Measurements from ENCODE around the gene CLEC4C. TPM values are rescaled to one million over a fixed set of nuclear protein-coding genes. Genes with fewer than 3 reads are reported as not detected.
A peak's percentile ranks its signal among the peaks of the same experiment; 100 is the strongest.

CLEC4C gene
- total and polyA plus RNA-seq, 2 of the 8 experiments (the other 6 are each of a cell fraction or from before 2014, with no cell fraction given) = 0.76 TPM; not detected in 1

DNA sequence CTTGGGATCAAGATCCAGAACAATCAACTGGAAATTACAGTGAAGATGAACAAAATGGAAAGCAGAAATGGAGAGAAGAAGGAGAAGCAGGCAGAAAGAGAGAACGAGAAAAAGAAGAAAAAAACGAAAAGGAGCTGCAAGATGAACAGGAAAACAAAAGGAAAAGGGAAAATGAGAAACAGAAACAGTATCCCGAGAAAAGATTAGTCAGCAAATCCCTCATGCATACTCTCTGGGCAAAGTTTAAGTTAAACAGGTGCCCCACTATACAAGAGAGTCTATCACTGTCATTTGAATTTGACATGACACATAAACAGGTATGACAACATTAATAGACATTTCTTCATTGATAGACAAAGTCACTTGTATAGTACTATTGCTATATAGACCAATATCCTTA lies 22.8 kb upstream of the CLEC4C start:
- DNase-seq (ENCODE audit: low read depth in 1 of 2, low spot score in 2 of 2) (no peak), FAIRE-seq (no peak)
- TF ChIP-seq MAFK (IDR thresholded peaks at IDR 0.05; ENCODE audit: low read depth, low read length) = peak; percentile 20; the same call in 1 of the 2 replicates
- TF ChIP-seq TEAD4 (IDR thresholded peaks at IDR 0.05; ENCODE audit: low read depth, low read length) = no peak
- H2BK5ac ChIP-seq (ENCODE audit: low read depth, low read length) = no peak overlapping the region
- ChIA-PET CTCF (ENCODE audit: partially characterized antibody) (no interaction called here), POLR2A (ENCODE audit: partially characterized antibody) (interaction anchor here (0.6 to 1.0 kb wide), 2 partner anchors 21 to 30 kb away, joined by 4 to 5 read pairs; no protein-coding TSS in a partner anchor)
- H3K27ac ChIP-seq (ENCODE audit: low read depth, low read length) = no peak overlapping the region
- no peak overlapping the region for H2AFZ ChIP-seq (ENCODE audit: low read length)
- H2BK15ac ChIP-seq (ENCODE audit: low read length) = no peak overlapping the region
- H3K9ac ChIP-seq (replicated peaks in 1 of 4; ENCODE audit: extremely low read depth in 1 of 4, low read depth in 3 of 4, low read length in 3 of 4) = no peak overlapping the region; a peak in 1 of 7 replicates
- no peak overlapping the region for H3K14ac ChIP-seq (ENCODE audit: insufficient read length)
- H3K18ac ChIP-seq (ENCODE audit: extremely low read depth, low read length) = no peak overlapping the region
- H3K4me1 ChIP-seq (replicated peaks in 1 of 4; ENCODE audit: control insufficient read depth in 3 of 4, insufficient read depth in 4 of 4, low read length in 3 of 4) = no peaks in the 10 kb centered on the region
- H4K20me1 ChIP-seq (replicated peaks in 1 of 2; ENCODE audit: control insufficient read depth in 1 of 2, insufficient read depth in 2 of 2, low read length in 2 of 2) = no peaks in the 10 kb centered on the region
- H3K79me2 ChIP-seq (ENCODE audit: control insufficient read depth in 1 of 2, insufficient read depth in 2 of 2, low read length in 2 of 2) = no peaks in the 10 kb centered on the region
- H3K27me3 ChIP-seq (replicated peaks in 1 of 4; ENCODE audit: control insufficient read depth in 3 of 4, extremely low read depth in 1 of 4, insufficient read depth in 3 of 4, low read length in 3 of 4) = no peaks in the 10 kb centered on the region
- H3K4ac ChIP-seq (replicated peaks; ENCODE audit: insufficient read length, low read depth, low read length) = no peak overlapping the region
- H4K5ac ChIP-seq (ENCODE audit: insufficient read length, low read depth, low read length) = no peak overlapping the region
- no peak overlapping the region for H3K4me3 ChIP-seq (ENCODE audit: extremely low read depth in 1 of 4, insufficient read depth in 2 of 4, low read depth in 3 of 4, low read length in 4 of 4)
- 87% methylated on average over 3 of the region's 3 CpGs; no CpG with 5 or more reads in 1 of the 2 experiments for WGBS, 2 experiments (ENCODE audit: extremely low coverage in 1 of 2, insufficient coverage in 1 of 2, insufficient read length in 1 of 2, insufficient replicate concordance in 2 of 2, low coverage in 1 of 2, low lambda C conversion rate in 2 of 2, missing lambda C conversion rate in 1 of 2)
- no peak overlapping the region for H3K4me2 ChIP-seq (ENCODE audit: insufficient read depth in 1 of 2, low read depth in 2 of 2, low read length in 2 of 2)
- no peaks in the 10 kb centered on the region for H3K23me2 ChIP-seq (ENCODE audit: low read depth, low read length)
- no peak overlapping the region for H2BK120ac ChIP-seq (replicated peaks; ENCODE audit: low read depth, low read length)
- no peaks in the 10 kb centered on the region for H3K79me1 ChIP-seq (ENCODE audit: low read depth, low read length)
- H3K9me3 ChIP-seq (ENCODE audit: insufficient read depth in 2 of 2, low read depth in 1 of 2, low read length in 1 of 2) = no peaks in the 10 kb centered on the region
- no peaks in the 10 kb centered on the region for H3K36me3 ChIP-seq (ENCODE audit: control insufficient read depth in 2 of 4, insufficient read depth in 4 of 4, low read length in 3 of 4)
- H3K23ac ChIP-seq (ENCODE audit: insufficient read length) = no peak overlapping the region
- H2BK12ac ChIP-seq (ENCODE audit: low read depth, low read length) = no peak overlapping the region
- H2AK5ac ChIP-seq (ENCODE audit: low read depth, low read length) = no peak overlapping the region
- no peak overlapping the region for H4K91ac ChIP-seq (replicated peaks; ENCODE audit: insufficient read length, low read length)
- no peak overlapping the region for H3K56ac ChIP-seq (replicated peaks; ENCODE audit: insufficient read length, low read depth, low read length)
- no peak overlapping the region for H4K8ac ChIP-seq (ENCODE audit: extremely low read depth, insufficient read depth, low read length)
- H2BK20ac ChIP-seq (ENCODE audit: low read length) = no peak overlapping the region
